Measurements from ENCODE around the gene IRGC.

GRCh38 chr19:43674596-43674995, 41.3 kb upstream of the IRGC start:
- TF ChIP-seq POLR2A (IDR thresholded peaks at IDR 0.05): no peak
- TF ChIP-seq CTCF (IDR thresholded peaks at IDR 0.05): no peak
